HepG2 (cell line): ENCODE measurements around the gene ANKRD42. TPM values are rescaled to one million over a fixed set of nuclear protein-coding genes. Genes with fewer than 3 reads are reported as not detected.

ENCODE experiments used
- ADNP ChIP-seq: sonication (generic); formaldehyde crosslinking; IDR thresholded peaks from 2 replicates; pipeline ENCODE4 v1.4.0; 2020; ENCODE audit warnings: missing genetic modification reagents
- ATF7-NPFF ChIP-seq: sonication (generic); formaldehyde crosslinking; IDR thresholded peaks from 2 replicates; pipeline ENCODE4 v1.8.1; 2023; ENCODE audit warnings: mild to moderate bottlenecking, low read depth, missing genetic modification reagents, moderate library complexity
- CCAR2 ChIP-seq: fragments of 200-400 bp; formaldehyde crosslinking; optimal IDR thresholded peaks from 2 replicates; pipeline ENCODE3; 2018; ENCODE audit warnings: low read depth, mild to moderate bottlenecking, low read length, moderate library complexity
- CHCHD3 ChIP-seq: sonication (generic); formaldehyde crosslinking; IDR thresholded peaks from 2 replicates; pipeline ENCODE4 v1.8.0; 2022; ENCODE audit warnings: mild to moderate bottlenecking, missing genetic modification reagents, moderate library complexity
- CTCF ChIP-seq: sonication (generic); formaldehyde crosslinking; IDR thresholded peaks from 2 replicates; pipeline ENCODE4 v1.5.0; 2020; ENCODE audit warnings: mild to moderate bottlenecking, missing genetic modification reagents, moderate library complexity
- GFI1 ChIP-seq: sonication (generic); formaldehyde crosslinking; IDR thresholded peaks from 2 replicates; pipeline ENCODE4 v1.5.0; 2020; ENCODE audit warnings: missing genetic modification reagents, mild to moderate bottlenecking, borderline replicate concordance
- HNRNPLL ChIP-seq: fragments of 200-400 bp; formaldehyde crosslinking; IDR thresholded peaks from 2 replicates; pipeline ENCODE4 v1.6.1; 2017; ENCODE audit warnings: mild to moderate bottlenecking, low read depth, low read length; ENCODE audit not compliant: poor library complexity, severe bottlenecking
- IRF2 ChIP-seq: IDR thresholded peaks from 2 replicates; pipeline ENCODE4 v1.6.1; 2018; ENCODE audit warnings: missing genetic modification reagents, missing compliant biosample characterization
- MEF2D ChIP-seq: sonication (generic); formaldehyde crosslinking; IDR thresholded peaks from 2 replicates; pipeline ENCODE4 v1.5.1; 2020; ENCODE audit warnings: mild to moderate bottlenecking, missing genetic modification reagents
- NFYB ChIP-seq: sonication (generic); formaldehyde crosslinking; IDR thresholded peaks from 2 replicates; pipeline ENCODE4 v1.4.0; 2020; ENCODE audit warnings: missing genetic modification reagents
- PAF1 ChIP-seq: IDR thresholded peaks from 2 replicates; pipeline ENCODE4 v1.6.1; 2016; ENCODE audit warnings: missing genetic modification reagents, missing compliant biosample characterization
- RFX3 ChIP-seq: IDR thresholded peaks from 2 replicates; pipeline ENCODE4 v1.6.1; 2016; ENCODE audit warnings: missing biosample characterization, missing genetic modification reagents
- RFXANK ChIP-seq: IDR thresholded peaks from 2 replicates; pipeline ENCODE4 v1.6.1; 2016
- TOPORS ChIP-seq: sonication (generic); formaldehyde crosslinking; IDR thresholded peaks from 2 replicates; pipeline ENCODE4 v1.8.0; 2023; ENCODE audit warnings: mild to moderate bottlenecking, missing genetic modification reagents
- ZNF124 ChIP-seq: sonication (generic); formaldehyde crosslinking; IDR thresholded peaks from 2 replicates; pipeline ENCODE4 v1.4.0; 2020; ENCODE audit warnings: missing genetic modification reagents
- ZNF142 ChIP-seq: sonication (generic); formaldehyde crosslinking; IDR thresholded peaks from 2 replicates; pipeline ENCODE4 v1.4.0; 2020; ENCODE audit warnings: missing genetic modification reagents
- ZNF160 ChIP-seq: sonication (generic); formaldehyde crosslinking; IDR thresholded peaks from 2 replicates; pipeline ENCODE4 v1.8.0; 2022; ENCODE audit warnings: mild to moderate bottlenecking, inconsistent platforms, missing genetic modification reagents
- ZNF232 ChIP-seq: sonication (generic); formaldehyde crosslinking; IDR thresholded peaks from 2 replicates; pipeline ENCODE4 v1.4.0; 2020; ENCODE audit warnings: missing genetic modification reagents, borderline replicate concordance
- ZNF329 ChIP-seq: sonication (generic); formaldehyde crosslinking; IDR thresholded peaks from 2 replicates; pipeline ENCODE4 v1.9.0; 2021; ENCODE audit warnings: low read depth, mild to moderate bottlenecking, missing genetic modification reagents
- ZNF451 ChIP-seq: sonication (generic); formaldehyde crosslinking; IDR thresholded peaks from 2 replicates; pipeline ENCODE4 v1.5.0; 2020; ENCODE audit warnings: mild to moderate bottlenecking, missing genetic modification reagents
- ZNF784 ChIP-seq: sonication (generic); formaldehyde crosslinking; IDR thresholded peaks from 2 replicates; pipeline ENCODE4 v1.5.1; 2020; ENCODE audit warnings: missing genetic modification reagents, mild to moderate bottlenecking, borderline replicate concordance
- ZNF839 ChIP-seq: sonication (generic); formaldehyde crosslinking; IDR thresholded peaks from 2 replicates; pipeline ENCODE4 v1.4.0; 2020; ENCODE audit warnings: missing genetic modification reagents, mild to moderate bottlenecking, borderline replicate concordance
- ZNF850 ChIP-seq: sonication (generic); formaldehyde crosslinking; conservative IDR thresholded peaks from 2 replicates; pipeline ENCODE4 v1.9.0; 2021; ENCODE audit warnings: mild to moderate bottlenecking, missing genetic modification reagents
- ZNF883 ChIP-seq: sonication (generic); formaldehyde crosslinking; IDR thresholded peaks from 2 replicates; pipeline ENCODE4 v1.5.1; 2020; ENCODE audit warnings: mild to moderate bottlenecking, missing genetic modification reagents; ENCODE audit errors: not compliant biosample characterization
- polyA plus RNA-seq, 8 experiments: library from polyadenylated mRNA; depleted of rRNA in 3 of 8; stranded (reverse) in 7 of 8; unstranded in 1 of 8; fragments of >200 nt; fragmentation: Illumina TruSeq in 4 of 8; extraction: Trizol in 4 of 8; gene quantifications; 2 replicates each; pipeline versions ENCODE4 v1.2.1 to v1.2.3, GENCODE V29; 2011 to 2016; ENCODE audit warnings: low read depth in 4 of 8, missing spikeins in 1 of 8, mixed read lengths in 1 of 8; ENCODE audit not compliant: insufficient read depth in 1 of 8
- total RNA-seq, 5 experiments: library from RNA; depleted of rRNA; stranded (reverse); fragments of >200 nt; fragmentation: Illumina TruSeq; extraction: Trizol; gene quantifications; 2 replicates each; pipeline ENCODE4 v1.2.3, GENCODE V29; 2016; ENCODE audit warnings: low read depth in 1 of 5

Gene ANKRD42
- total and polyA plus RNA-seq, 2 of the 13 experiments (the other 11 are each of a cell fraction or from before 2014, with no cell fraction given) = 2.2 to 3.7 TPM

GRCh38 chr11:83285151-83285770 is 91.7 kb downstream of the ANKRD42 start (continued):
- TF ChIP-seq HNRNPLL (no peak), ZNF784 (CRISPR knock-in tag) (no peak), CHCHD3 (no peak), ZNF883 (CRISPR knock-in tag) (peak; percentile 73), IRF2 (no peak), ZNF142 (CRISPR knock-in tag) (no peak), ADNP (no peak), TOPORS (CRISPR knock-in tag) (no peak), PAF1 (CRISPR knock-in tag) (no peak), ATF7-NPFF (CRISPR knock-in tag) (no peak), ZNF850 (CRISPR knock-in tag) (no peak), RFXANK (no peak), ZNF451 (CRISPR knock-in tag) (no peak), ZNF839 (no peak), MEF2D (CRISPR knock-in tag) (no peak), ZNF232 (CRISPR knock-in tag) (no peak), CTCF (CRISPR knock-in tag) (no peak), RFX3 (CRISPR knock-in tag) (no peak), ZNF329 (CRISPR knock-in tag) (no peak), ZNF124 (no peak), CCAR2 (no peak), ZNF160 (CRISPR knock-in tag) (no peak), NFYB (CRISPR knock-in tag) (no peak), GFI1 (CRISPR knock-in tag) (no peak)
